LNCaP clone FGC (cell line): Measurements from ENCODE around the gene RHOBTB1.
A peak's percentile ranks its signal among the peaks of the same experiment; 100 is the strongest.

Experiments used
- DNase-seq: peaks from one replicate; pipeline ENCODE4 v3.0.0-alpha.2; 2011; ENCODE audit warnings: low read depth
- H3K4me3 ChIP-seq: 2 replicates; pipeline ENCODE4 v1.5.1; 2011; ENCODE audit warnings: mild to moderate bottlenecking, low read depth, low read length, control low read depth
- TF ChIP-seq, protein P1 (sequence below): IDR thresholded peaks from 2 replicates; pipeline ENCODE4 v1.5.1; 2012; ENCODE audit warnings: mild to moderate bottlenecking; ENCODE audit not compliant: control insufficient read depth, insufficient read depth; ENCODE audit errors: extremely low read depth

RHOBTB1 gene

DNA sequence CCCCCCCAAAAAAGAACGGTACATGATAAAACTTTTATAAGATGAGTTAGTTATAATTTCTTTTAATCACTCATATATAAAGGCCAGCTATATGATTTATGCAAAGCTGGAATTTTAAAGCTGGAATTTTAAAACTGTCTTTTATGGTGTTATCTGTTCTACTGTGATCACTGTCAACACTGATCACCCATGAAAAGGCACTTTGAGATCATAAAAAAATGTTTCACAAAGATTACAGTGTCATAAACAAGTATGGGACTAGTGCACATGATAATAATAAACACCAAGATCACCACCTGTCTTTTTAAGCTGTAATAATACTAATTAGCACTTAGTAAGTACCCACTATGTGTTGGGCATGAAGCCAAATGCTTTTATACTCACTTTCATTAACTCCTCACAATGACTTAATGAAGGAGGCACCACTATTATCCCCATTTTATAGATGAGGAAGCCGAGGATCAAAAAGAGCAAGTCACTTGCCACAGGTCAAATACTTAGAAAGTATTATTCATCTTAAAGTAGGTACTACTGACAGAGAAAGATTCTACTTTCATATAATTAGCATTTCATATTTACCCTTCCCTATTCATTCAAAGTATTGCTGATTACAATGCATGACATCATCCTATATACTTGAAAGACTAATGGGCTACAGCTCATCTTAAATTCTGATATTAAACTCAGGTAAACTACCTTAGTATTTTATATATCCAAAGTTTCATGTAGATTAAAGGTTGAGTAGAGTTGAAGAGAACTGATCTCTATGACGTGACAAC, 8.3 kb upstream of the RHOBTB1 start:
- TF ChIP-seq, protein P1, sequence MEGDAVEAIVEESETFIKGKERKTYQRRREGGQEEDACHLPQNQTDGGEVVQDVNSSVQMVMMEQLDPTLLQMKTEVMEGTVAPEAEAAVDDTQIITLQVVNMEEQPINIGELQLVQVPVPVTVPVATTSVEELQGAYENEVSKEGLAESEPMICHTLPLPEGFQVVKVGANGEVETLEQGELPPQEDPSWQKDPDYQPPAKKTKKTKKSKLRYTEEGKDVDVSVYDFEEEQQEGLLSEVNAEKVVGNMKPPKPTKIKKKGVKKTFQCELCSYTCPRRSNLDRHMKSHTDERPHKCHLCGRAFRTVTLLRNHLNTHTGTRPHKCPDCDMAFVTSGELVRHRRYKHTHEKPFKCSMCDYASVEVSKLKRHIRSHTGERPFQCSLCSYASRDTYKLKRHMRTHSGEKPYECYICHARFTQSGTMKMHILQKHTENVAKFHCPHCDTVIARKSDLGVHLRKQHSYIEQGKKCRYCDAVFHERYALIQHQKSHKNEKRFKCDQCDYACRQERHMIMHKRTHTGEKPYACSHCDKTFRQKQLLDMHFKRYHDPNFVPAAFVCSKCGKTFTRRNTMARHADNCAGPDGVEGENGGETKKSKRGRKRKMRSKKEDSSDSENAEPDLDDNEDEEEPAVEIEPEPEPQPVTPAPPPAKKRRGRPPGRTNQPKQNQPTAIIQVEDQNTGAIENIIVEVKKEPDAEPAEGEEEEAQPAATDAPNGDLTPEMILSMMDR = no peak
- no peak for DNase-seq
- H3K4me3 ChIP-seq = no peak overlapping the region

GRCh38 chr10:60951272-60951724, 7.3 kb upstream of the RHOBTB1 start:
- no peak for DNase-seq
- H3K4me3 ChIP-seq = no peak overlapping the region
- TF ChIP-seq, protein P1 = no peak

GRCh38 chr10:60950300-60950699, 6.3 kb upstream of the RHOBTB1 start:
- TF ChIP-seq, protein P1 = no peak
- no peak for DNase-seq
- H3K4me3 ChIP-seq = no peak overlapping the region

DNA sequence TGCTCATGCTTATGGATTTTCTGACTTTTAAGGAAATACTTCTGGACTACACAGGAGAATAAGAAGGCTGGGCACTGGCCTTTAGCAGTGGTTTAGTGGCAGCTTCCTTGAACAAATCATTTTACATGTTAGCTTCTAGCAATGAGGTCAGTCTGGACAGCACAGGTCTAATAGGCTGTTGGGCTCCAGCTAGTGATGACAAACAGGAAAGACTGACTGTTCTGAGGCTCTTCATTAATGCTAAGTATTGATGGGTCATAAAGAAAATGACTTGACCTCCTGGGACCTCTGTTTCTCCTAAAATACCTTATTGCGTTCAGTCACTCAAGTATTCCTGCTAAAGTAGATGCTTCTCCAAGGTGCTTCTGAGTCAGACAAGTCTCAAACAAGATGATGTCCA, 4.9 kb upstream of the RHOBTB1 start:
- TF ChIP-seq, protein P1 = no peak
- no peak for DNase-seq
- H3K4me3 ChIP-seq = no peak overlapping the region

DNA sequence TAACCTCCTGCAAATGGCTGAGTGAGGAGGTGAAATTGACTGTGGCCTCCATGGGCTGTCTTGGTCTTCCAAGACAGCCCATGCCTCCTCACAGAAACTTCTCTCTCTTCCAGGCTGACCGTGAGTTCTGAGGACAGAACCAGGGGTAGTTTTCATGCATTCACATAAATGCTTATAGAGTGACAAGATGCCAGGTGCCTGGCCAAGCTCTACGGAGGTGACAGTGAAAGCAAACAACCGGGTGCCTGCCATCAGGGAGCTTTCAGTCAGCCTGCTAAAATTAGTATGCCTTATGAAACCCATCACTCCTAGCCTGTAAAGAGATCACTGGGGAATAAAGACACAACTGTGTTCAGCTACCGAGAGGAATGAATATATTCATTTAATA, 919 bp upstream of the RHOBTB1 start:
- TF ChIP-seq, protein P1 = no peak
- DNase-seq = no peak
- no peak overlapping the region for H3K4me3 ChIP-seq

- TF ChIP-seq, protein P1 = no peak
- H3K4me3 ChIP-seq = peak overlapping the region; percentile 54
- DNase-seq = no peak
Observed at GRCh38 chr10:60943316-60944057, 498 bp downstream of the RHOBTB1 start.
